GF-D8 (cell line): ENCODE results near the gene KIAA0753.

ENCODE experiments used
- DNase-seq: peaks from one replicate; lab custom pipeline; 2025; lab: John Stamatoyannopoulos, UW

The KIAA0753 gene

DNA sequence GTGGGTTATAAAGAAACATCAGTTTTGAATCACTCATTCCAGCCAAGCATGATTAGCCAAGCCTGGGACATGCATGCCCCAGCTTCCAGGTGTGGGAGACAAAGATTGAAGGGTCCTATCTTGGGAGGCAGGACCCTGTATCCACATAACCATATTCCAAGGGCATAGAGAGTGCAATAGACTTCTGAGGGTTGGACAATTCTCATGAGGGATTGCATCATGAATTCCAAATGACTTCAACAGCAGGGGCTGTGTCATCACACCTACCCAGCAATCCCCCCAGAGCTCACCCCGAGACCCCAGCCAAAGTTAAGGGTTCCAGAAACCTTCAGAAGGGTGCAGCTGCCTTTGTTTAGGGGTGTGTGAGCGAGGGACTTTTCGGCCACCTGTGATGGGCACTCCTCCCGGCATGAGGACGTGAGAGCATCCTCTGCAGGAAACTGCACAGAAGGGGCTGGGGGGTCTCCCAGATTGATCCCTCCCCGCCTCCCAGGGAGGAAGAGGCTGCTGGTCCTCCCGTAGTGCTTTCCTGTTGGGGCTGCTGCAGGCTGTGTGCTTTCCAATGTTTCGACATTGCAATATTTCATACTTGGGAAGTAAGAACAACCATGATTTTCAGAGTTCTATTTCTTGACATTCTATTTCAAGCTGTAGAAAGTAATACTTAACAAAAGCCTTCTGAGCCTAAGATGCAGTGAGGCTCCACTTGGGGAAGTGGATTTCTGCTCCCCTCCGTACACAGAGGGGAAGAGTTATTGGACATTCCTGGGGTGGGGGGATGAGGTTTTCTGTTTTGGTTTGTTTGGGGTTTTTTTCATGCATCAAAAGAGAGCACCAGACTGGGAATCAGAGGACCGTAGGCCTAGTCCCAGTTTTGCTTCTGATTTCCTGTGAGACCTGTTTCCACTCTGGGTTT, 70.9 kb downstream of the KIAA0753 start:
- no peak for DNase-seq

DNA sequence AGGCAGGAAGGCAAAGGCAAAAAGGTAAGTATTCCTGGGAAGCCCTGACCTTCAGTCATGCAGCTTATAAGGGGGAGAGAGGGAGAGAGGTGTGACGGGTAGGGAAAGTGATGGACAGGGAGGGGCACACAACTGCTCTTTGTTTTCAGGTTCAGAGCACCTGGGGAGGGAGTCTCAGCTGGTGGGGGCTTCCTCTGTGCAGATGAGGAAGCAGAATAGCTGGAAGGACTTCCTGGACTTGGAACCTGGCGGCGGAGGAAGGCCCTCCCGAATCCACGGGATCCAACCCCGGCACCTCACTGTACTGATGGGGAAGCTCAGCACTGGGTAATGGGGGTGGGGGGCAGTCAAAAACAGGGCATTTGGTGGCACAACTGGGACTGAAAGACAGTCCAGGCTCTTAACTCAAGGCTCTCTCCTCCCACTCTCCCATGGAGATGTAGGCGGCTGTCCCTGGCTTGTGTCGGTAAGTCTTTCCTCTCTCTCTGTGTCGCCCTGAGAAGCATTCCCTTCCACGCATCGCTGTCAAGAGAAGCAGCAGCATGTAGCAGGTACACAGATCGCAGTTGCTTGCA, 72.2 kb downstream of the KIAA0753 start:
- DNase-seq, result no peak

DNA sequence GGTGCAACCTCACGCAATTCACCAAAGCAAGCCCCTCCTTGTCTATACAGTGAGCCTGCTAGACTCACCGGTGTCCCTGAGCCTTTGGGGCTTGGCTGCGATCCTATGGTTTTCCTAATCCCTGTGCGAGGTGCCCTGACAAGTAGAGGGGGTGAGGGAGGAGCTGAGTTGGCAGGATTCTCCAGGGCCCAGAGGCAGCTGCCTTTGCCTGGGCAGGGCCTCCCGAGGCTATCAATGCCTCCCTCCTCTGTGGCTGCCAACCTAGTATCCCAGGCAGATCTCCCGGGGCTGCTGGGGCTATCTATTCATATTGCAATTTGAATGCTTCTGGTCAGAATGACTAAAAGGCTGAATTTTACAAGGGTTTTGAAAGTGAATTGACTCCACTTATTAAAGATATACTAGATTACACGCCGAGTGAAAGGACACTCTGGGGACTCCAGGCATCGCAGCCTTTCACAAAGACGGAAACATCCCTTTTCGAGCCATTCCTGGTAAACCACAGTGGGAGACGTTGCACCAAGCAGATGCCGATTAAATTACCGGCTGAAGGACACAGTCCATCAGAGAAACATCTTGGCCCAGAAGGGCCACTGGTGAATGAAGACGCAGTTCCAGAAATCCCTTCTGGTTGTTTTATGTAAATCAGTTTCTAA, 72.9 kb downstream of the KIAA0753 start:
- DNase-seq, result no peak

DNA sequence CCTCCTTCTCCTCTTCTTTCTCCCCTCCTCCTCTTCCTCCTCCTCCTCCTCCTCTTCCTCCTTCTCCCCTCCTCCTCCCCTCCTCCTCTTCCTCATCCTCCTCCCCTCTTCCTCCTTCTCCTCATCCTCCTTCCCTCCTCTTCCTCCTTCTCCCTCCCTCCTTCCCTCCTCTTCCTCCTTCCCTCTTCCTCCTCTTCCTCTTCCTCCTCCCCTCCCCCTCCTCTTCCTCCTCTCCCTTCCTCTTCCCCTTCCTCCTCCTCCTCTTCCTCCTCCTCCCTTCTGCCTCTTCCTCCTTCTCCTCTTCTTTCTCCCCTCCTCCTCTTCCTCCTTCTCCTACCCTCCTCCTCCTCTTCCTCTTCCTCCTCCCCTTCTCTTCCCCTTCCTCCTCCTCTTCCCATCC, 79.1 kb downstream of the KIAA0753 start:
- no peak for DNase-seq

DNA sequence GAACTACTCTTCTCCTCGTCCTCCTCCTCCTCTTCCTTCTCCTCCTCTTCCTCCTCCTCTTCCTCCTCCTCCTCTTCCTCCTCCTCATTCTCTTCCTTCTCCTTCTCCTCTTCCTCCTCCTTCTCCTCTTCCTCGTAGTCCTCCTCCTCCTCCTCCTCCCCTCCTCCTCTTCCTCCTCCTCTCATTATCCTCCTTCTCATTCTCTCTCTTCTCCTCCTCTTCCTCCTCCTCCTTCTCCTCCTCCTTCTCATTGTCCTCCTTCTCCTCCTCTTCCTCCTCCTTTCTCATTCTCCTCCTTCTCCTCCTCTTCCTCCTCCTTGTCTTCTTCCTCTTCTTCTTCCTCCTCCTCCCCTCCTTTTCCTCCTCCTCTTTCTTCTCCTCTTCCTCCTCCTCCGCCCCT, 80.0 kb downstream of the KIAA0753 start:
- no peak for DNase-seq

DNA sequence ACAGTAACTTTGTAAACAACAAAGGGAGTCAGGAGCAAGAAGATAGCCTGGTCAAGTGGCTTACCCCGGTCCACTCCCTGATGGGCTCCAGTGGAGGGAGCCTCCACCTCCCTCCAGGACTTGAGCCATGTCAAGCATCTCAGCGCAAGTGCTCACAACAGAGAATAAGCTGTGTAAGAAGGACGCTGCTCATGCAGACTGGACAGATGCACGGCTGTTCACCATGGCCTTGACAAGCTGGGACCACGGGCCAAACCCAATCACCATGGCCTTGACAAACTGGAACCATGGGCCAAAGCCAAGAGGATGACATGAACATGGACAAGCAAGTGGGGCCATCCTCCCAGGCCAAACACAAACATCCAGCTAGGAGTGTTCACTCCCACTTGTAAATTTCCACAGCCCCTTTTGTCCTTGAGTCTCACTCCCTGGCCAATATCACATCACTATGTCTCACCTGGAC, 80.7 kb downstream of the KIAA0753 start:
- DNase-seq, result no peak

DNA sequence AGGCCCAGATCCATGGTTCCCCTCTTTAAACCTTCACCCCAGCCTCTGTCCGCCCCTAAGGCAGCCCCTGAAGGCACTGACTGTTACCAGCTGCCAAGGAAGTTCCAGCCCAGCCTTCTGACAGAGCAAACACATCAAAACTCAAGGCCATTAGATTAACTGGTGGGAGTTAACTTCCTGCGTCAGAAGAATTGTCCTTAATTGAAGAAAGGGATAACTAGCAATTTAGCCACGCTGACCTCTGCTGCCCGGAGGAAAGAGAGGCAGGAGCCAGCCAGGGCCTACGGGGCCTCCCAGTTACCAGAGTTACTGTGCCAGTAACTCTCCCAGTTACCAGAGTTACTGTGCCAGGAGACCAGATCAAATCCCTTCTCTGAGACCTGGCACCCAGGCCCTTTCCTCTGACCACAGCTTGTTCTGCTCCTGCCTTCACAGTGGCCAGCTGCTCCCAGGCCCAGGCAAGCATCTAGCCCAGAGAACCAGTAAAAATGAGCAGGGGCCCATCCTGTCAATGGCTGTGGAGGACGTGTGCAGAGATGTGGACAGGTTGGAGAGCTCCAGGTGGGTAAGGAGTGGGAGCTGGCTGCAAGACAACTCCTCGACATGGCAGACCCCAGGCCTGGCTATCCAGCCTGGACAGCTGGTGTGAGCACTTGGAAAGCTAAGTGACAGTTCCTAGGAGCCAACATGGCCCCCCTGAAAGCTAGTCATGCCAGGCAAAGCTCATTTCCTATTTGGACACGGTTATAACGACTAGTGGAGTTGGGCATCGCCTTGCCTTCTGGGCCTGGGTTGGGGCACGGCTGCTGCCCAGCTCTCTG, 81.4 kb downstream of the KIAA0753 start:
- no peak for DNase-seq

DNA sequence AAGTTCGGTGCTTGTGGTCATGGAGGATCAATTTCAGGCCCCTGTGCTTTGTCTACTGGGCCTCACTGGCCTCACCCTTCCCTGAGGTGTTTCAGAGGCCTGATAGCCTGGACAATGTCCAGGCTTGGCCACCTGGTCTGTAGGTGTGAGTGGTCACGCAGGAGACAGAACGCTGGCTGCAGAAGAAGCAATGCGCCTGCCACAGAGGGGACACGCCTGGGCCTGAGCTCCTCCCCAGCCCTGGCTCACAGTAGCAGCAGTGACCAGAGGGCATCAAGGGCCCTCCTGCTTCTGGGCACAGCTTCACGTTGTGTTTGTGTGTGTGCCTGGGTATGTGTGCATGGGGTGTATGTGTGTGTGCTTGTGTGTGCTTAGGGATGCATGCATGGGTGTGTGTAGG, 82.2 kb downstream of the KIAA0753 start:
- DNase-seq, result no peak

DNA sequence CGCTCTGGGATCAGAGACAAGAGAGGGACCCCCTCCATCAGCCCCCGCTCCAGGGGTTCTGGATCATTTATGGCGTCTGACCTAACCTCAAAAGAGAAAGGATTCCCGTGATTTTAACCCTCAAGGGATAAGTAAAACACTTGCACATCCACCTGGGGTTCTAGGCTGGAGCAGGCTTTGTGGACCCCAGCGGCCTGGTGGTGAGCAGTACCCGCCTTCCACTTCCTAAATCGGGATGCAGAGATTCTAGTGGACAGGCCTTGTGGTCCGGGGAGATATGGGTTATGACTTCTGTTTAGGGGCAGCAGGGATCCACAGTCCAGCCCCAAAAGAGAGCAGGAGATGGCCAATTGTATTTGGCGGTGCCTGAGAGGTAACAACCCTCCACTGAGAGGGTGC, 83.5 kb downstream of the KIAA0753 start:
- DNase-seq, result no peak

DNA sequence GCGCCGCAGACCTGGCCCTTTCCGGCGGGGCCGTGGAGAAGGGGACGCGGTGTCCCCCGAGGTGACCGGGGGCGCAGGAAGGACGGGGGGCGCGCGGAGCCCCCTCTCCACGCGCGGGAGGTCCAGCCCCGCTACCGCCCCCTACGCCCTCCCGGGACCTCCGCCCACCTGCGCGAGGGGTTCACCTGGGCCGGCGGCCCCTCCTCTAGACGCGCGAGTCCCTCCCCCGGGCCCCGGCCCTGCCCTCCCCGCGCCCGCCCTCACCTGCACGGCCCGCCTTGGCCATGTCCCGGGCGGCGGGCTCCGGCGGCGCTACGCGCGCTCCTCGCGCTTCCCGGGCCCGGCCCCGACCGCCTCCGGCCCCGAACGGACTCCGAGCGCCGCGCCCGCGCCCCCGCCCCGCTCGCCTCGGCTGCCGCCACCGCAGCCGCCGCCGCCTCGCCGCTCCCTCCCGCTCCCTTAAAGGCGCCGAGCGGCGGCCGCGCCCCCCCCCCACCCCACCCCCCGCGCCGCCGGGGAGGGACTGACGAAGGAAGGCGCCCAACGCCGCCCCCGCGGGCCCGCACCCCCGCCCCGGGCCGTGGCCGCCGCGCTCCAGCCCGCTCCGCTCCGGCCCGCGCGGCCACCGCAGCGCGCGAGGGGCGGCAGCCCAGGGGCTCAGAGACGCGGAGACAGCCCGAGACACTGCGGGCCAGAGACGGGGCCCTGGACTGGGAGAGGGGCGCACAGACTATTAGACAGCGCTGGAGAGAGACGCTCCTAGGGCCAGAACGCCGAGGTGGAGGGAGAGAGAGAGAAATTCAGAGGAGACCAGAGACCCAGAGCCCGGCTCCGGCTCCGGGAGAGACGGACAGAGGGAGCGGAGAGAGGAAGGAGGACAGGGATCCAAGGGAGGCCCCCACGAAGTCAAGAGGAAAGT, 84.1 kb downstream of the KIAA0753 start, which contains the start of gene PITPNM3:
TSS of gene PITPNM3 (minus strand) at position 435 of the 919 bp plus-strand sequence. CDS start at position 286, 149 bp downstream.
- no peak for DNase-seq

DNA sequence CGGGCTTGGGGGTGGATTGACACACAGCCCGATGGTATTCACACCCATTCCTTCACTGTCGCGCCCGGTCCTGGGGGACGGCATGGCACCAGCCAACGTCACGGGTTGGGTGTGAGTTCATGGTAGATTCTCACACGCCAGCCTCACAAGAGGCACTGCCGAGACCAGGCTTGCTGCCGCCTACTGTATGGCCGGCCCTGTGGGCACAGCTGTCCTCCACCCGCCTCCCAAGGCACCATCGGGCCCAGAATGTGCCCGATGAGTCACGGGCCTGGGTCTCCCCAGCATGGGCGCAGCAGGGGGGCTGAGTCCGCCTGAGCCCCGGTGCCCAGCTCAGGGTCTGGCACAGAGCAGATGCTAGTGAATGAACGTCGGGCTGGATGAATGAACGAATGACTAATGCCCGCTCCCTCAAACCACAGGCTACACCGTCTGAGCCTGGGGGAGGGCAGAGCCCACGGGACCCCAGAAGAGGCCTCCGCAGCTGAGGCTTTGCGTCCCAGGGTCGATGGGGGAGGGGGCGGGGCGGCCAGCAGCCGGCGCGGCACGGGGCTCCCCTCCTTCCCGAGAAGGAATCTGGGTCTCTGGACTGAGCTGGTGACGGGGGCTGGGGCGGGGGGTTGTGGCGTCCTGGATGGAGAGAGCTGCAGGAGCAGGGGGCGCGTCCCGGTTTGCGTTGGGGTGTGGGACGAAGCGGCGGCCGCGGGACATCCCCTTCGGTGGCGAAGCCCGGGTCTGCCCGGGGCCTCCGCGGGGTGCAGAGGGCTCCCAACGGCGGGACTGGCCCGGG, 85.0 kb downstream of the KIAA0753 start:
- no peak for DNase-seq

DNA sequence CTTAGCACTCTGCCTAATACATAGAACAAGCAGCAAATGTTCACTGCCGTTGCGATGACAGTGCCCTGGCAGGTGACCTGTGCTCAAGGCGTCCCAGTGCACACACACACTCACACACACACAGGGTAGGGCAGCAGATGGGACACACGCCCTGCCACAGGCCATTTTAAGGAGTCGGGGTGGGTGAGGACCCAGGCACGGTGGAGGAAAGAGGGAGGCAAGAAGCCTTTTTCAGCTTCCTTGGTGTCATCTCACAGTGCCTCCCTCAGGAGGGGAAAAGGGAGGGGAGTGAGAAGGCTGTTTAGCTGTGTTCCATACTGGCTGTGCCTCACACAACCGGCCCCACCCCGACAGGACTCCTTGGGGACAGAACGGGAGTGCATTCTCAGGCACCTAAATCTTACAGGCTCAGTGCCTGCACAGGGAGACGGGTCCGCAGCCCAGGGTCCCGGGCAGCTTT, 85.6 kb downstream of the KIAA0753 start:
- no peak for DNase-seq

DNA sequence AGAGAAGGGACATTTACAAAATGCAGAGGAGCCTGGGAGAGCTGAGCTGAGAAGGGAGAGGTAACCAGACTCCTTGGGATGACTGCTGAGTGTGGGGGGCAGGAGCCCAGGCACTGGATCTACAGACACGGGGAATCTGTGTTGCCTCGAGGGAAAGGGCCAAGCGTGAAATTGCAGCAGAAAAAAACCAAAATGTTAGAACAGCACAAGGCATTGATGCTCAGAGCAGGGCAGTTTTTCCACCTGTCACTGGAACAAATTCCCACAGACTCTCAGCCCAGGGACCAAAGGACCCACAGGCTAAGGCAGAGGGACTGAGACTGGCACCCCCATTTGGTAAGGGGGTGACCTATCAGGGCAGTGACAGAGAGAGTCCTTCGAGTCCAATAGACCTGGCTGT, 86.2 kb downstream of the KIAA0753 start:
- DNase-seq, result no peak

DNA sequence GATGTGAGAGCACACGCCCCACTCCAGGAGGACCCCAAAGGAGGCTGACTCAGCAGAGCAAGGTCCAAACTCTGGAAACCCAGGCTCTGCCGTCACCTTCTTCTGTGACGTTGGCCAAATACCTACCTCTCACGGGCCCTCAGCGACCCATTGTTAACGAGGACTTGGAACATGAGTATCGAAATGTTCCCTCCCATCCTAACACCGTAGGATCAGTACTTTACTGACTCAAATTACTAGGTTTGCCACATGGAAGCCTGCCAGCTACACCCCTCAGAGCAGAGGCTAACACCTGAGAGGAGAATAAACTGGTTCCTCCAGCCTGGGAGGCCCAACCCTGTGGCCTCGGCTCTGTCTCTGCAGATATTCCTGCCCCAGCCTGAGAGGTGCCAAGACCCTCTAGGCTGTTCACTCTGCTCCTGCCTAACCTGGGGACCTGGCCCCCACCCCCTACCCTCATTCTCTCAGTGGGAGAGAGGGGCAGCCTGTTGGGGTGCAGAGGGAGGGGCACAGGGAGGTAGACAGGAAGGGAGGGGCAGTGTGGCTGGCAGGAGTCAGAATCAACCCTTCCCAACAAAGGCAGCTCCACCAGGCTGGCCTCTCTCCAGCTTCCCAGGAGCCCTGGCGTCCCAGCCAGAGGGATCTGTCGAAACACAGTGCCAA, 88.5 kb downstream of the KIAA0753 start:
- no peak for DNase-seq

DNA sequence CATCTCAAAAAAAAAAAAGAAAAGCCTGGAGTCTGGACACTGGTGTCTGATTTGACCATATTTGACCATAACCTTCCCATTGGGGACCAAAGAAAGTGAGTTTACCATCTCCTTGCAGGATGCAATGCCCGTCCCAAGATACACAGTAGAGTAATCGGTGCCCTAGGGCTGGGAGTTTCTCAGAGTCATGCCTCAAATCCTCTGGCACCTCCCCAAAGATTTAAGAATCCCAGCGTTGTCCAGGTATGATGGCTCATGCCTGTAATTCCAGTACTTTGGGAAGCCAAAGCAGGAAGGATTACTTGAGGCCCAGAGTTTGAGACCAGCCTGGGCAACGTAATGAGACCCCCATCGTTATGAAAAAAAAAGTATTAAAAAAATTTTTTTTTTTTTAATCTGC, 89.2 kb downstream of the KIAA0753 start:
- DNase-seq, result no peak

DNA sequence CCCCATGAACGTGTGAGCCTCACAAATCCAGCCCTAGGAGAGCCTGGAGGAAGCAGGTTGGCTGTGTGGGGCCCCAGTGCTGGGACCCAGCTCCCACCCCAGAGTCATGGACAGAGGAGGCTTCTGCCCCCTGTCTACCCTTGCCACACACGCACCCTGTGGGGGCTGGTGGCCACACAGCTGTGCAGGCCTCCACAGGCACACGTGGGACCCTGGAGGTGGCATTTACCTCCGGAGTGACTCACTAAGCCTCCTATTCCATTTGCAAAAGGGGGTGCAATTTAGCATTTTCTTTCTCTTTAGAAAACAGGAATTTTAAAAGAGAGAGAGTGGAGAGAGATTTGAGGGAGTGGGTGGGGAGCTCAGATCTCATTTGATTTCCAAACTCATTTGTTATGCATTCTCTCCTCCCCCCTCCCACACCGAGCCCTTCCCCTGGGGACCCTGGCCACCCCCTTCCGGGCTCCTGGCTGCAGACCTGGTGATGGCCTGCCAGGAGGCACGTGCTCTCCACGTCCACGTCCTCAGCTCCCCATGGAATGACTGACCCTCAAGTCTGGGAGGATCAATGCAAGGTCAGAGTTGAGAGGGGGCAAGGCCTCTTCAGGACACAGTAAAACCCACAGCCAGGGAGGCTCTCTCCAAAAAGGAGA, 91.0 kb downstream of the KIAA0753 start:
- DNase-seq, result no peak

DNA sequence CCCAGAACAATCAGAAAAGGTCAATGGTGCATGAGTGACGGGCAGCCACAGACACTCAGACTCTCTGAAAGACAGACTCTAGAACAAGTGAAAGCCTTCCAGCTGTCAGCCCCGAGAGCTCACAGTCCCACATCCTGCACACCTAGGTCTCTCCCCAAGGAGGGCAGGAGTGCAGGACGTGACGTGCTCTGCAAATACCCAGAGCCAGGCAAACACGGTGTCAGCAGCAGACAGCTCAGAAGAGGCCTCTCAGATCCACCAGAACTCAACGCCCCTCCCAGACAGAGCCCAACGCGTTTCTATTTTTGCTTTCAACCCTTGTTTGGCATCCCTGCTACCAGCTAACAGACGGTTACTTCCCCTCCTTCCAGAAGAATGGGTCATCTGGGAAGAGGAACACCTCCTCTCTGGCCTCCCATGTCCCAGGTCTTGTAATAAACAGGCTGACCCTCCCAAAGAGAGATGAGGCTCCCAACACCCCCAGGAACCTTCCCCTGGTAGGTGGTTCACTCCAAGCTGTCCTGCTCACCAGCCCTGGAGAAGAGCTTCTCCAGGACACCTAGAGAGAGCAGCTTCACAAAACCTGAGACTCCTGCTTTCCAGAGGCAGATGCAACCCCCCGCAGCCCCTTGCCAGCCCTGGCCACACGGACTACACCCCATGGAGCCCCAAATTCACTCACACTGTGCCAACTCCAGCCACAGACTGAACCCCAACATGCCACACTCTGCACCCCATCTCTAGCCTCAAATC, 91.8 kb downstream of the KIAA0753 start:
- DNase-seq, result no peak

DNA sequence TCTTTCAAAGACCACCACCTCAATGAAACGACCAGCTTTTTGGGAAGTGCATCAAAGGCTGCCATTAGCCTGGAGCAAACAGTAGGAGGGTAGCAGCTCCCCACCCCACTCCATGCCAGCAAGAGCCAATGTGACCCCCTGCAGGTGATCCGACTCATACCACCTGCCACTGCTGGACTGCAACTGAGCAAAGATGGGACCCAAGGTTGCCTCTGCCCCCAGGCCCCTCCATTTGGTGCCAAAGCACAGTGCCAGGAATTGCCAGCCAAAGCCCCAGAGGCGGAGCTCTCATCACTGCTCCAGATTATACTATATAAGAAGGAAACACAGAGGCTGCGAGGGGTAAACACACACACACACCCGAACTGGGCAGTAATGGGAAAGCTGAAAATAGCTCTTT, 92.5 kb downstream of the KIAA0753 start:
- DNase-seq, result no peak
